Measurements from ENCODE around the gene LRRC49.

Gene LRRC49

GRCh38 chr15:71052356-71052755 lies 159.7 kb downstream of the LRRC49 start:
- POLR2A ChIA-PET: no interaction called here
- TF ChIP-seq HDGF (IDR thresholded peaks at IDR 0.05; ENCODE audit: borderline replicate concordance) (no peak), ZNF384 (IDR thresholded peaks at IDR 0.05) (no peak), PKNOX1 (IDR thresholded peaks at IDR 0.05) (no peak), FOXM1 (IDR thresholded peaks at IDR 0.05; ENCODE audit: borderline replicate concordance) (no peak), NFRKB (IDR thresholded peaks at IDR 0.05) (no peak), CTBP1 (IDR thresholded peaks at IDR 0.05; ENCODE audit: borderline replicate concordance) (no peak), BHLHE40 (IDR thresholded peaks at IDR 0.05; ENCODE audit: borderline replicate concordance) (no peak), ARNT (IDR thresholded peaks at IDR 0.05) (no peak), TARDBP (IDR thresholded peaks at IDR 0.05) (no peak), FOXA1 (IDR thresholded peaks at IDR 0.05) (no peak), ELF4 (IDR thresholded peaks at IDR 0.05) (no peak), SP1 (IDR thresholded peaks at IDR 0.05) (no peak), L3MBTL2 (conservative IDR thresholded peaks at IDR 0.05) (no peak), SUZ12 (IDR thresholded peaks at IDR 0.05) (no peak), LEF1 (IDR thresholded peaks at IDR 0.05; ENCODE audit: borderline replicate concordance) (no peak)
- no peak for DNase-seq (ENCODE audit: extremely low spot score)
- CTCF ChIA-PET: no interaction called here

GRCh38 chr15:71054286-71054952 lies 161.8 kb downstream of the LRRC49 start:
- TF ChIP-seq ELF4 (IDR thresholded peaks at IDR 0.05) (no peak), LEF1 (IDR thresholded peaks at IDR 0.05; ENCODE audit: borderline replicate concordance) (no peak), SUZ12 (IDR thresholded peaks at IDR 0.05) (no peak), L3MBTL2 (conservative IDR thresholded peaks at IDR 0.05) (no peak), SP1 (IDR thresholded peaks at IDR 0.05) (no peak), ZNF384 (IDR thresholded peaks at IDR 0.05) (no peak), HDGF (IDR thresholded peaks at IDR 0.05; ENCODE audit: borderline replicate concordance) (no peak), FOXA1 (IDR thresholded peaks at IDR 0.05) (no peak), FOXK2 (IDR thresholded peaks at IDR 0.05) (no peak), PKNOX1 (IDR thresholded peaks at IDR 0.05) (no peak), ARNT (IDR thresholded peaks at IDR 0.05) (no peak), CTBP1 (IDR thresholded peaks at IDR 0.05; ENCODE audit: borderline replicate concordance) (no peak)
- DNase-seq (ENCODE audit: extremely low spot score): no peak
- POLR2A ChIA-PET: no interaction called here
- CTCF ChIA-PET: no interaction called here

- CTCF ChIA-PET: no interaction called here
- DNase-seq (ENCODE audit: extremely low spot score): no peak
- TF ChIP-seq PKNOX1 (IDR thresholded peaks at IDR 0.05) (no peak), BHLHE40 (IDR thresholded peaks at IDR 0.05; ENCODE audit: borderline replicate concordance) (no peak), FOXA1 (IDR thresholded peaks at IDR 0.05) (no peak), LEF1 (IDR thresholded peaks at IDR 0.05; ENCODE audit: borderline replicate concordance) (no peak)
- POLR2A ChIA-PET: no interaction called here
Measured at GRCh38 chr15:71055461-71055860, 162.8 kb downstream of the LRRC49 start.

GRCh38 chr15:71056111-71056510 lies 163.5 kb downstream of the LRRC49 start:
- ChIA-PET POLR2A (no interaction called here), CTCF (no interaction called here)
- no peak for TF ChIP-seq LEF1 (IDR thresholded peaks at IDR 0.05; ENCODE audit: borderline replicate concordance)
- no peak for TF ChIP-seq FOXK2 (IDR thresholded peaks at IDR 0.05)
- TF ChIP-seq SUZ12 (IDR thresholded peaks at IDR 0.05): no peak
- no peak for TF ChIP-seq FOXA1 (IDR thresholded peaks at IDR 0.05)
- no peak for TF ChIP-seq ELF4 (IDR thresholded peaks at IDR 0.05)
- no peak for TF ChIP-seq CTBP1 (IDR thresholded peaks at IDR 0.05; ENCODE audit: borderline replicate concordance)
- TF ChIP-seq ZNF384 (IDR thresholded peaks at IDR 0.05): no peak
- no peak for TF ChIP-seq SP1 (IDR thresholded peaks at IDR 0.05)
- no peak for TF ChIP-seq ARNT (IDR thresholded peaks at IDR 0.05)
- no peak for TF ChIP-seq HDGF (IDR thresholded peaks at IDR 0.05; ENCODE audit: borderline replicate concordance)
- TF ChIP-seq L3MBTL2 (conservative IDR thresholded peaks at IDR 0.05): no peak
- no peak for TF ChIP-seq FOXM1 (IDR thresholded peaks at IDR 0.05; ENCODE audit: borderline replicate concordance)
- TF ChIP-seq NFRKB (IDR thresholded peaks at IDR 0.05): no peak
- TF ChIP-seq TARDBP (IDR thresholded peaks at IDR 0.05): no peak
- no peak for DNase-seq (ENCODE audit: extremely low spot score)

GRCh38 chr15:71057143-71057542 lies 164.5 kb downstream of the LRRC49 start:
- CTCF ChIA-PET: no interaction called here
- DNase-seq (ENCODE audit: extremely low spot score): no peak
- POLR2A ChIA-PET: no interaction called here

GRCh38 chr15:71057581-71057980 lies 165.0 kb downstream of the LRRC49 start:
- no peak for DNase-seq (ENCODE audit: extremely low spot score)
- CTCF ChIA-PET: no interaction called here
- POLR2A ChIA-PET: no interaction called here
- TF ChIP-seq FOXM1 (IDR thresholded peaks at IDR 0.05; ENCODE audit: borderline replicate concordance) (no peak), CTBP1 (IDR thresholded peaks at IDR 0.05; ENCODE audit: borderline replicate concordance) (0 out of 2 replicates have a peak, but pooled peaks have one; percentile 7), PKNOX1 (IDR thresholded peaks at IDR 0.05) (peak; percentile 59)

More at GRCh38 chr15:71057143-71057542, 164.5 kb downstream of the LRRC49 start:
- no peak for TF ChIP-seq HDGF (IDR thresholded peaks at IDR 0.05; ENCODE audit: borderline replicate concordance)
- no peak for TF ChIP-seq SP1 (IDR thresholded peaks at IDR 0.05)
- no peak for TF ChIP-seq FOXA1 (IDR thresholded peaks at IDR 0.05)
- TF ChIP-seq ELF4 (IDR thresholded peaks at IDR 0.05): no peak
- TF ChIP-seq BHLHE40 (IDR thresholded peaks at IDR 0.05; ENCODE audit: borderline replicate concordance): no peak
